Ishikawa (cell line): ENCODE data around the gene ATP2C2.

ENCODE experiments used
- CEBPB ChIP-seq: IDR thresholded peaks from 2 replicates; pipeline ENCODE4 v1.6.1; 2012
- CREB1 ChIP-seq: IDR thresholded peaks from 2 replicates; pipeline ENCODE4 v1.6.1; 2012; ENCODE audit warnings: low read depth
- EGR1 ChIP-seq: IDR thresholded peaks from 2 replicates; pipeline ENCODE4 v1.6.1; 2012
- EP300 ChIP-seq: IDR thresholded peaks from 2 replicates; pipeline ENCODE4 v1.6.1; 2012; ENCODE audit warnings: borderline replicate concordance
- FOXM1 ChIP-seq: IDR thresholded peaks from 2 replicates; pipeline ENCODE4 v1.6.1; 2012; ENCODE audit warnings: low read depth, borderline replicate concordance
- NFIC ChIP-seq: IDR thresholded peaks from 2 replicates; pipeline ENCODE4 v1.6.1; 2012
- RAD21 ChIP-seq: IDR thresholded peaks from 2 replicates; pipeline ENCODE4 v1.6.1; 2012; ENCODE audit warnings: low read depth
- TAF1 ChIP-seq: IDR thresholded peaks from 2 replicates; pipeline ENCODE4 v1.6.1; 2012; ENCODE audit warnings: low read depth, mild to moderate bottlenecking
- TCF12 ChIP-seq: IDR thresholded peaks from 2 replicates; pipeline ENCODE4 v1.6.1; 2012; ENCODE audit warnings: low read depth
- TEAD4 ChIP-seq: IDR thresholded peaks from 2 replicates; pipeline ENCODE4 v1.6.1; 2012
- YY1 ChIP-seq: IDR thresholded peaks from 2 replicates; pipeline ENCODE4 v1.6.1; 2012; ENCODE audit warnings: low read depth
- ZBTB7A ChIP-seq: IDR thresholded peaks from 2 replicates; pipeline ENCODE4 v1.6.1; 2012; ENCODE audit warnings: low read depth
- TF ChIP-seq, protein P1 (sequence below): IDR thresholded peaks from 2 replicates; pipeline ENCODE4 v1.6.1; 2012; ENCODE audit warnings: low read depth, mild to moderate bottlenecking
- TF ChIP-seq, protein P2 (sequence below): IDR thresholded peaks from 2 replicates; pipeline ENCODE4 v1.6.1; 2012
- TF ChIP-seq, protein P3 (sequence below): IDR thresholded peaks from 2 replicates; pipeline ENCODE4 v1.6.1; 2012

The ATP2C2 gene

DNA sequence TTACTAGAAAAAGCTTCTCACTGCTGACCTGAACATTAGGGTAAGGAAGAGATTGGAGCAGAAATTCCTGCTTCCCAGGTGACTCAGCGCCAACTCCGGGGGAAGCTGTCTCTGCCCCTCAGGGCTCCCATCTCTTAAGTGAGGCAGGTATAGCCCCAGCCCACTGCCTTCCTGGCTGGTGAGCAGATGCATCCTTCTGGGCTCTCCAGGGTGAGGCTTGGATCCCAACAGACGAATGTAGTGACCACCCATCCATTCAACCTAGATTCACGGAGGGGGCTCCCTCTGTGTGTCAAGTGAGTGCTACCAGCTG, 3.2 kb downstream of the ATP2C2 start:
- TF ChIP-seq RAD21 (no peak), EP300 (no peak), EGR1 (no peak), FOXM1 (no peak), NFIC (no peak), YY1 (no peak), TEAD4 (no peak), ZBTB7A (no peak), CREB1 (no peak), TCF12 (no peak), TAF1 (no peak), CEBPB (no peak)
- TF ChIP-seq, protein P1, sequence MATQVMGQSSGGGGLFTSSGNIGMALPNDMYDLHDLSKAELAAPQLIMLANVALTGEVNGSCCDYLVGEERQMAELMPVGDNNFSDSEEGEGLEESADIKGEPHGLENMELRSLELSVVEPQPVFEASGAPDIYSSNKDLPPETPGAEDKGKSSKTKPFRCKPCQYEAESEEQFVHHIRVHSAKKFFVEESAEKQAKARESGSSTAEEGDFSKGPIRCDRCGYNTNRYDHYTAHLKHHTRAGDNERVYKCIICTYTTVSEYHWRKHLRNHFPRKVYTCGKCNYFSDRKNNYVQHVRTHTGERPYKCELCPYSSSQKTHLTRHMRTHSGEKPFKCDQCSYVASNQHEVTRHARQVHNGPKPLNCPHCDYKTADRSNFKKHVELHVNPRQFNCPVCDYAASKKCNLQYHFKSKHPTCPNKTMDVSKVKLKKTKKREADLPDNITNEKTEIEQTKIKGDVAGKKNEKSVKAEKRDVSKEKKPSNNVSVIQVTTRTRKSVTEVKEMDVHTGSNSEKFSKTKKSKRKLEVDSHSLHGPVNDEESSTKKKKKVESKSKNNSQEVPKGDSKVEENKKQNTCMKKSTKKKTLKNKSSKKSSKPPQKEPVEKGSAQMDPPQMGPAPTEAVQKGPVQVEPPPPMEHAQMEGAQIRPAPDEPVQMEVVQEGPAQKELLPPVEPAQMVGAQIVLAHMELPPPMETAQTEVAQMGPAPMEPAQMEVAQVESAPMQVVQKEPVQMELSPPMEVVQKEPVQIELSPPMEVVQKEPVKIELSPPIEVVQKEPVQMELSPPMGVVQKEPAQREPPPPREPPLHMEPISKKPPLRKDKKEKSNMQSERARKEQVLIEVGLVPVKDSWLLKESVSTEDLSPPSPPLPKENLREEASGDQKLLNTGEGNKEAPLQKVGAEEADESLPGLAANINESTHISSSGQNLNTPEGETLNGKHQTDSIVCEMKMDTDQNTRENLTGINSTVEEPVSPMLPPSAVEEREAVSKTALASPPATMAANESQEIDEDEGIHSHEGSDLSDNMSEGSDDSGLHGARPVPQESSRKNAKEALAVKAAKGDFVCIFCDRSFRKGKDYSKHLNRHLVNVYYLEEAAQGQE, result no peak
- TF ChIP-seq, protein P2, sequence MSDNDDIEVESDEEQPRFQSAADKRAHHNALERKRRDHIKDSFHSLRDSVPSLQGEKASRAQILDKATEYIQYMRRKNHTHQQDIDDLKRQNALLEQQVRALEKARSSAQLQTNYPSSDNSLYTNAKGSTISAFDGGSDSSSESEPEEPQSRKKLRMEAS, result no peak
- TF ChIP-seq, protein P3, sequence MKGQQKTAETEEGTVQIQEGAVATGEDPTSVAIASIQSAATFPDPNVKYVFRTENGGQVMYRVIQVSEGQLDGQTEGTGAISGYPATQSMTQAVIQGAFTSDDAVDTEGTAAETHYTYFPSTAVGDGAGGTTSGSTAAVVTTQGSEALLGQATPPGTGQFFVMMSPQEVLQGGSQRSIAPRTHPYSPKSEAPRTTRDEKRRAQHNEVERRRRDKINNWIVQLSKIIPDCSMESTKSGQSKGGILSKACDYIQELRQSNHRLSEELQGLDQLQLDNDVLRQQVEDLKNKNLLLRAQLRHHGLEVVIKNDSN, result no peak

DNA sequence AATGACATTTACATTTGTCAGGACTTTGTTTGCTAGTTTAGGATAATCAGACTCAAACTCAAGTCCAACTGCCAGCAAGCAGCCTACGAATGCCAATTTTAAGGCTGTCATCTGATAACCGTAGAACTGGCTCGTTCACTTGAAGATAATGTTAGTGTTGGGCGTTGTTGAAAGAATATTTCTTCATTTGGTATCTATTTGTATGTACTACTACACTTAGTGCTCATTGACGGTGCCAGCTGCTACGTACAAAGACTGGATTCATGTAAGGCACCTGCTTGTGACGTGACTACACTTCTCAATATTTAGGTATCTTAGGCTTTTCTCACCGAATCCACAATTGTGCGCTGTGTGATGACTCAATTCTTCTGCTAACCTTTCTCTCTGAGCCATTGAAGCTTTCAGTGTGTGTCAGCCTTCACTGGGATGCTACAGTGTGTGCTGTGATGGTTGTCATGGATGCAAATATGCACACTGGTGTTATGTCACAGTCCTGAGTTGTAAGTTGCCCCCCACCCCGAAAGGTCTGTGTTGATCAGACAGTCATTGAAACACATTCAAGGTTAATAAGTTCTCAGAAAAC, 5.7 kb downstream of the ATP2C2 start:
- TF ChIP-seq, protein P2, result no peak
- TF ChIP-seq TCF12, result no peak

DNA sequence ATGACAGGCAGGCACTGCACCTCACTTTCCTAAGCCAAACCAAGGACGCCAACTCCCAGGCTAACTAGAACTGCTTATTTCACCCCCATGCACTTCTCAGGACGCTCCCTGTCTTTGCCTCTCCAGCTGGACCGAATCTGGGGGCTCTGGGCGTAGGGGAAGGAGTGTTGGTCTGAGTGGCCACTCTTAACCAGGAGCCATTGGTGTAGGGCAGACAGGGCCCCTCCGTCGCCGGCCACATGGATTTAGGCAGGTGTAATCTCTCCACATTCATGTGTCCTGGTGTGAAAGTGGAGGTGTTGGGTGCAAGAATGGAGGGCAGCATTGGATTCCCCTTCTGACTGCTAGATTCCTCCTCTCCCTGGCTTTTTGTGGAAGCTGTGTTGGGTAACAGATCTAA, 9.8 kb downstream of the ATP2C2 start:
- TF ChIP-seq, protein P2, result no peak
- TF ChIP-seq, protein P1, result no peak
- no peak for TF ChIP-seq NFIC
- TF ChIP-seq TEAD4, result no peak
- no peak for TF ChIP-seq YY1
- TF ChIP-seq, protein P3, result no peak
- no peak for TF ChIP-seq EGR1
- no peak for TF ChIP-seq ZBTB7A
- no peak for TF ChIP-seq CEBPB
- TF ChIP-seq TAF1, result no peak
- TF ChIP-seq FOXM1, result no peak
- TF ChIP-seq RAD21, result no peak
- TF ChIP-seq TCF12, result no peak
- no peak for TF ChIP-seq EP300
- no peak for TF ChIP-seq CREB1

DNA sequence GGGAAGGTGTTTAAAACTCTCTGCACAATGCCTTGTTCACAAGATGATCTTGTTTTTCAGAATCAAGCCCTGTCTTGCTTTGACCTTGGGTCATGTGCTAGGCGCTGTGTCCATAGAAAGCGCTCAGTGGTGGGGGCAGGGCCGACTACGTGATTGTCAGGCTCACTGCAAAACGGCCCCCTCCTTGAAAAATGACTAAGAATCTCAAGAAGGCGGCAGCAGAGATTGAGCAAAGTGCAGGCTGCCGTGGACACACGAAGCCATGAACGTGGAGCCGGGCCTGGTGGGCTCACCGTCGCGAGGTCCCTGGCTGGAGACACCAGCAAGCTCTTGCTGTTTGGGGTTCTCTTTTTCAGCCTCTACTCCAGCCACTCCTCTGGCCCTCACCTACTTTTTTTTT, 10.2 kb downstream of the ATP2C2 start:
- TF ChIP-seq CEBPB, result no peak
- no peak for TF ChIP-seq TEAD4
- TF ChIP-seq, protein P3, result no peak
- TF ChIP-seq YY1, result no peak

DNA sequence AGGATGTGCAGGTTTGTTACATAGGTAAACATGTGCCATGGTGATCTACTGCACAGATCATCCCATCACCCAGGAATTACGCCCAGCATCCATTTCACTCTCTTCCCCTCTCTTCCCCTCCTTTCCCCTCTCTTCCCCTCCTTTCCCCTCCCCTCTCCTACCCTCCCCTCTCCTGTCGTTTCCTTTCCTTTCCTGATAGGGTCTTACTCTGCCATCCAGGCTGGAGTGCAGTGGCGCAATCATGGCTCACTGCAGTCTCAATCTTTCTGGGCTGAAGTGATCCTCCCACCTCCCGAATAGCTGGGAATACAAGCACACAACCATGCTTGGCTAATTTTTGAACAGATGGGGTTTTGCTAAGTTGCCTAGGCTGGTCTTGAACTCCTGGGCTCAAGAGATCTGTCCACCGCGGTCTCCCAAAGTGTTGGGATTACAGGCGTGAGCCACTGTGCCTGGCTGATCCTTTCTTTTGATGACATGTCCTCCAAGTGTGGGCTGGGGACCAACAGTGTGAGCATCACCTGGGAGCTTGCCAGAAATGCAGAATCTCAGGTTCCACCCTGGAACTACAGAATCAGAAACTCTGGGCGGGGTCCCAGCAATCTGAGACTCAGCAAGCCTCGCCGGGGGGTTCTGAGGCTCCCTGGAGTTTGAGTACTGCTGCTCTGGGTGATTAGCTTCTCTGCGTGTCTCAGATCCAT, 10.8 kb downstream of the ATP2C2 start:
- TF ChIP-seq, protein P2, result no peak
- TF ChIP-seq ZBTB7A, result no peak
- TF ChIP-seq RAD21, result no peak
- TF ChIP-seq NFIC, result no peak
- no peak for TF ChIP-seq TCF12
- TF ChIP-seq, protein P3, result no peak
- TF ChIP-seq YY1, result no peak
- TF ChIP-seq EP300, result no peak
- TF ChIP-seq CEBPB, result no peak
- no peak for TF ChIP-seq TEAD4
- no peak for TF ChIP-seq FOXM1
- TF ChIP-seq, protein P1, result no peak
- TF ChIP-seq TAF1, result no peak
- no peak for TF ChIP-seq EGR1
- no peak for TF ChIP-seq CREB1
